Neuron (in vitro differentiated cells): Measurements from ENCODE around the gene OSER1.
A peak's percentile ranks its signal among the peaks of the same experiment; 100 is the strongest.
"Not testable (repeated sequence)": the region's sequence is repeated elsewhere in the genome, so short reads cannot be mapped to it uniquely, and the experiment has no call there.

Experiments used
- H2AFZ ChIP-seq: one replicate; pipeline ENCODE4 v1.6.1; 2013; ENCODE audit warnings: low read depth, mild to moderate bottlenecking, inconsistent platforms, low read length, moderate library complexity
- H3K27me3 ChIP-seq: one replicate; pipeline ENCODE4 v1.6.1; 2013; ENCODE audit warnings: low read length; ENCODE audit not compliant: insufficient read depth
- H3K36me3 ChIP-seq: one replicate; pipeline ENCODE4 v1.6.1; 2013; ENCODE audit warnings: low read length; ENCODE audit not compliant: insufficient read depth
- H3K4me1 ChIP-seq: one replicate; pipeline ENCODE4 v1.6.1; 2013; ENCODE audit warnings: low read length; ENCODE audit not compliant: insufficient read depth
- H3K4me3 ChIP-seq: 2 replicates; pipeline ENCODE4 v1.5.1; 2013; ENCODE audit warnings: mild to moderate bottlenecking, low read length, moderate library complexity
- H3K9me3 ChIP-seq: one replicate; pipeline ENCODE4 v1.6.1; 2013; ENCODE audit warnings: low read length

OSER1 gene

DNA sequence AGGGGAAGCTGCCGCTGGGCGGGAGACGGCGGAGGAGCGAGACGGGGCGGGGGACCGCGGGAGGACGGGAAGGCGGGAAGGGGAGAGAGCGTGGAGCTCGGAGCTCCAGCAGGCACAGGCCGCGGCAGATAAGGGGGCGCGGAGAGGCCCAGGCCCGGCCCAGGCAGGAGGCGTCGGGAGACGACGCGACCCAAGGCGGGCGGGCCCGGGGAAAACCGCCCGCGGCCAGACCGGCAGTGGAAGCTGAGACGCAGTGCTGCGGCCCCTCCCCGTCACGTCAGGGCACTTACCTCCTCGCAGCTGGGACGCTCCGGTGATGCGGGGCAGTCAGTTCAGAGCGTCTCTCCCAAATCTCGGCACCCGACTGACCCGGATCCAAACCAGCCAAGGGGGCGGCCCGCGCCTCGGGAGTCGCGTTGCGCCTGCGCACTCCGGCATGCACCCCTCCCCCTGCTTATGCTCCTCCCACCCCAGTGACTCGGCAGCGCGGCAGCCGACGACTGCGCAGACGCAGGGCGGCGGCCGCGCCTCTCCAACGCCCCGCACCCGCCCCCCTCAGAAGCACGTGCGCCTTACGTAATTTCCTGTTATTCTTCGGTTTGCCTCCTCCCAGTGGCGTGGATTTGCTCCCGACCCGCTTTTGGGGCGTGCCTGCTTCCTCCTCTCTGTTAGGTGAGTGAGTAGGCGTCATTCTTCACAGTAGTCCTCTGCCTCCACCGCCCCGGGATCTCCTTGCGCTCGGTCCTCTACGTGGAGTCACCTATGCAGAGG is at the start of gene OSER1:
Gene OSER1, minus strand, starts transcription at position 366 of the 771 bp plus-strand sequence. CDS start 3,814 bp downstream, outside the sequence.
- Histone ChIP-seq H3K36me3 (peaks cover 6% of the 10 kb centered on the region), H2AFZ (peak within 1 kb of the TSS; percentile 64), H3K9me3 (no peaks in the 10 kb centered on the region), H3K27me3 (no peaks in the 10 kb centered on the region), H3K4me1 (peaks cover 40% of the 10 kb centered on the region), H3K4me3 (peak within 1 kb of the TSS; percentile 69)

DNA sequence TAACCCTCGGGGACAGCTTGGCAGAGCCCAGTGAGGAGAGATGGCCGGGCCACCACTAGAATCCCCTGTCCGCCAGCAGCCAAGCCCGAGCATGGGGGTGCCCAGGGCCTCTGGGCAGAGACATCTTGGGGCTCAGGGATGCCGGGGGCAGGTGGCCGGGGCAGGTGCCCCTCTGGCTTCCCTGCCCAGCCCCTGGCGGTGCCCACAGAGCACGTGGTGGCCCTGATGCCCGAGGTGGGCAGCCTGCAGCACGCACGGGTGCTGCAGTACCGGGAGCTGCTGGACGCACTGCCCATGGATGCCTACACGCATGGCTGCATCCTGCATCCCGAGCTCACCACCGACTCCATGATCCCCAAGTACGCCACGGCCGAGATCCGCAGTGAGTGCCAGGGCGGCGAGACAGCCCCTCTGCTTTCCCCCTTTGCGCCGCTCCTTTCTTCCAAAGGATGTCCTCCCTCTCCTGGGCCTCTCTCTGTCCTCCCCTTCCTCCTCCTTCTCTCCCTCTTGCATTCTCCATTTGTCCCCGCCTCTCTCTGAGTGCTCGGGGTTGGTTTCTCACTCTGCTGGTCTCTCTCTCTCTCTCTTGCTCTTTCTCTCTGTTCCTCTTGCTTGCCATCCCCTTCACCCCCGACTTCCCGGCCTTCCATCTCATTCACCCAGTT is 47.8 kb upstream of the OSER1 start:
- Histone ChIP-seq H3K4me1 (no peaks in the 10 kb centered on the region), H3K36me3 (peaks cover 5% of the 10 kb centered on the region), H3K4me3 (no peak overlapping the region), H3K27me3 (no peaks in the 10 kb centered on the region), H3K9me3 (no peaks in the 10 kb centered on the region), H2AFZ (no peak overlapping the region)

DNA sequence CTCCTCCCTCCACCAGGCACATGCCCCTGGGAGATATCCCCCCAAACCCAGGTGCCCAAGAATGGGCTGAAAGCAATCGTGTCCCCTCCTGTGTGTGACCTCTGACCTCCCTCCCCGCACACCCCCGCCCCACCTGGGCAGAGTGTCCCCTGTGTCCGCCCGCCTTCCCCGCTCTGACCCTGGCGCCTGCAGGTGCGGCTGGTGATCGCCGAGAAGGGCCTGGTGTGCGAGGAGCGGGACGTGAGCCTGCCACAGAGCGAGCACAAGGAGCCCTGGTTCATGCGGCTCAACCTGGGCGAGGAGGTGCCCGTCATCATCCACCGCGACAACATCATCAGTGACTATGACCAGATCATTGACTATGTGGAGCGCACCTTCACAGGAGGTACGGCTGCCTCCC is 46.4 kb upstream of the OSER1 start:
- Histone ChIP-seq H3K4me3 (no peak overlapping the region), H3K9me3 (no peaks in the 10 kb centered on the region), H3K36me3 (peaks cover 5% of the 10 kb centered on the region), H2AFZ (no peak overlapping the region), H3K4me1 (no peaks in the 10 kb centered on the region), H3K27me3 (no peaks in the 10 kb centered on the region)

GRCh38 chr20:44255942-44256341 is 45.4 kb upstream of the OSER1 start:
- Histone ChIP-seq H3K4me1 (no peaks in the 10 kb centered on the region), H2AFZ (no peak overlapping the region), H3K9me3 (no peaks in the 10 kb centered on the region), H3K4me3 (no peak overlapping the region), H3K36me3 (peaks cover 5% of the 10 kb centered on the region), H3K27me3 (no peaks in the 10 kb centered on the region)

- peaks cover 5% of the 10 kb centered on the region for H3K36me3 ChIP-seq
- no peaks in the 10 kb centered on the region for H3K27me3 ChIP-seq
- H3K4me3 ChIP-seq, result no peak overlapping the region
- no peaks in the 10 kb centered on the region for H3K4me1 ChIP-seq
- no peaks in the 10 kb centered on the region for H3K9me3 ChIP-seq
- H2AFZ ChIP-seq, result no peak overlapping the region
These were observed 43.5 kb upstream of the OSER1 start for GRCh38 chr20:44254073-44254472.

GRCh38 chr20:44253528-44253927 is 43.0 kb upstream of the OSER1 start:
- no peaks in the 10 kb centered on the region for H3K27me3 ChIP-seq
- H3K4me1 ChIP-seq, result no peaks in the 10 kb centered on the region
- H3K4me3 ChIP-seq, result no peak overlapping the region
- H2AFZ ChIP-seq, result no peak overlapping the region
- no peaks in the 10 kb centered on the region for H3K9me3 ChIP-seq
- peaks cover 4% of the 10 kb centered on the region for H3K36me3 ChIP-seq

DNA sequence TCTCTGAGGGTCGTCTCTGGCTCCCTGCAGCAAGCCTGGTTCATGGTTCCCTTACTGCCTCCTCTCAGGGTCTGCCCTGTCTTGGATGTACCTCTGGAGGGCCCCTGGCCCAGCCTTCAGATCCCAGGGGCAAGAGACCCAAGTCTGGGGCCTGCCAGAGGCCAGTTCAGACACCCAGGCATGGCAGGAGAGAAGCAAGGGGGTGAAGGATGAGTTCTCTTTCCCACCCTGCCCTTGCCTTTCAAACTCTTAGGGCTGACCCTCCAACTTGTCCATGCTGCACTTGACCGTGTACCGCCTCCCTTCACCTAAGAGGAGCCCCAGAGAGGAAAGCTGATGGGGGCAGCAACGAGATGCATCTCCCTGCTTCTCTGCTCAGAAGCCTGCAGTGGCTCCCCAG is 40.7 kb upstream of the OSER1 start:
- Histone ChIP-seq H3K4me1 (peaks cover 11% of the 10 kb centered on the region), H3K36me3 (no peaks in the 10 kb centered on the region), H3K27me3 (no peaks in the 10 kb centered on the region), H3K9me3 (no peaks in the 10 kb centered on the region), H2AFZ (no peak overlapping the region), H3K4me3 (no peak overlapping the region)

- Histone ChIP-seq H3K27me3 (no peaks in the 10 kb centered on the region), H3K4me3 (peak overlapping the region; percentile 62), H3K4me1 (peaks cover 12% of the 10 kb centered on the region), H3K9me3 (no peaks in the 10 kb centered on the region), H2AFZ (no peak overlapping the region), H3K36me3 (no peaks in the 10 kb centered on the region)
These were observed 37.8 kb upstream of the OSER1 start for GRCh38 chr20:44248410-44248759.

- Histone ChIP-seq H2AFZ (peak overlapping the region; percentile 71), H3K9me3 (no peaks in the 10 kb centered on the region), H3K4me3 (peak overlapping the region; percentile 62), H3K36me3 (no peaks in the 10 kb centered on the region), H3K27me3 (no peaks in the 10 kb centered on the region), H3K4me1 (peaks cover 12% of the 10 kb centered on the region)
These were observed 37.2 kb upstream of the OSER1 start for GRCh38 chr20:44247586-44248409.

GRCh38 chr20:44247131-44247571 is 36.6 kb upstream of the OSER1 start, which contains the start of gene GDAP1L1:
Gene GDAP1L1, plus strand, starts transcription at chr20:44247308. Its CDS starts 27 bp downstream, at chr20:44247335.
- no peaks in the 10 kb centered on the region for H3K9me3 ChIP-seq
- H3K36me3 ChIP-seq, result no peaks in the 10 kb centered on the region
- H3K4me3 ChIP-seq, result peak within 1 kb of the TSS; percentile 62
- H2AFZ ChIP-seq, result peak within 1 kb of the TSS; percentile 71
- H3K4me1 ChIP-seq, result peaks cover 12% of the 10 kb centered on the region
- H3K27me3 ChIP-seq, result no peaks in the 10 kb centered on the region

GRCh38 chr20:44245977-44246376 is 35.4 kb upstream of the OSER1 start:
- peaks cover 12% of the 10 kb centered on the region for H3K4me1 ChIP-seq
- H3K9me3 ChIP-seq, result no peaks in the 10 kb centered on the region
- no peak overlapping the region for H3K4me3 ChIP-seq
- no peaks in the 10 kb centered on the region for H3K27me3 ChIP-seq
- no peaks in the 10 kb centered on the region for H3K36me3 ChIP-seq
- H2AFZ ChIP-seq, result no peak overlapping the region

- no peaks in the 10 kb centered on the region for H3K36me3 ChIP-seq
- no peak overlapping the region for H2AFZ ChIP-seq
- H3K4me3 ChIP-seq, result no peak overlapping the region
- peaks cover 6% of the 10 kb centered on the region for H3K4me1 ChIP-seq
- H3K9me3 ChIP-seq, result peaks cover 2% of the 10 kb centered on the region
- no peaks in the 10 kb centered on the region for H3K27me3 ChIP-seq
These were observed 31.2 kb upstream of the OSER1 start for GRCh38 chr20:44241796-44242195.

GRCh38 chr20:44236840-44237239 is 26.3 kb upstream of the OSER1 start:
- H2AFZ ChIP-seq, H3K36me3 ChIP-seq, H3K4me3 ChIP-seq, H3K4me1 ChIP-seq, H3K9me3 ChIP-seq, H3K27me3 ChIP-seq: not testable (repeated sequence)
